ENCODE data around the gene DDX39A. TPM values are rescaled to one million over a fixed set of nuclear protein-coding genes. Genes with fewer than 3 reads are reported as not detected.
A peak's percentile ranks its signal among the peaks of the same experiment; 100 is the strongest.
"Not testable (repeated sequence)": the region's sequence is repeated elsewhere in the genome, so short reads cannot be mapped to it uniquely, and the experiment has no call there.

DDX39A gene
- total and polyA plus RNA-seq, 12 donors: 26.7 to 262 (median 46.8) TPM

- peak overlapping the region in 1 of 5 donors; percentile 67 for H3K27ac ChIP-seq
- no peaks in the 10 kb centered on the region for H3K9me3 ChIP-seq (replicated peaks in 1 of 3)
- no peaks in the 10 kb centered on the region for H3K27me3 ChIP-seq
- no peak overlapping the region for H3K4me3 ChIP-seq
- TF ChIP-seq, protein P1, sequence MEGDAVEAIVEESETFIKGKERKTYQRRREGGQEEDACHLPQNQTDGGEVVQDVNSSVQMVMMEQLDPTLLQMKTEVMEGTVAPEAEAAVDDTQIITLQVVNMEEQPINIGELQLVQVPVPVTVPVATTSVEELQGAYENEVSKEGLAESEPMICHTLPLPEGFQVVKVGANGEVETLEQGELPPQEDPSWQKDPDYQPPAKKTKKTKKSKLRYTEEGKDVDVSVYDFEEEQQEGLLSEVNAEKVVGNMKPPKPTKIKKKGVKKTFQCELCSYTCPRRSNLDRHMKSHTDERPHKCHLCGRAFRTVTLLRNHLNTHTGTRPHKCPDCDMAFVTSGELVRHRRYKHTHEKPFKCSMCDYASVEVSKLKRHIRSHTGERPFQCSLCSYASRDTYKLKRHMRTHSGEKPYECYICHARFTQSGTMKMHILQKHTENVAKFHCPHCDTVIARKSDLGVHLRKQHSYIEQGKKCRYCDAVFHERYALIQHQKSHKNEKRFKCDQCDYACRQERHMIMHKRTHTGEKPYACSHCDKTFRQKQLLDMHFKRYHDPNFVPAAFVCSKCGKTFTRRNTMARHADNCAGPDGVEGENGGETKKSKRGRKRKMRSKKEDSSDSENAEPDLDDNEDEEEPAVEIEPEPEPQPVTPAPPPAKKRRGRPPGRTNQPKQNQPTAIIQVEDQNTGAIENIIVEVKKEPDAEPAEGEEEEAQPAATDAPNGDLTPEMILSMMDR (IDR thresholded peaks at IDR 0.05): no peak
- TF ChIP-seq POLR2A (IDR thresholded peaks at IDR 0.05): no peak
- 91 to 97% (median 94%) methylated on average over 10 of the region's 10 CpGs for WGBS, 4 donors
- DNase-seq: no peak
- intact Hi-C loops (cut with DNase I): no loop called here
- no peaks in the 10 kb centered on the region for H3K36me3 ChIP-seq (replicated peaks in 1 of 2)
- peaks cover 0 to 37% of the 10 kb centered on the region in 2 donors for H3K4me1 ChIP-seq (replicated peaks in 1 of 2)
Observed at GRCh38 chr19:14367016-14367415, 52.1 kb downstream of the DDX39A start.

DNA sequence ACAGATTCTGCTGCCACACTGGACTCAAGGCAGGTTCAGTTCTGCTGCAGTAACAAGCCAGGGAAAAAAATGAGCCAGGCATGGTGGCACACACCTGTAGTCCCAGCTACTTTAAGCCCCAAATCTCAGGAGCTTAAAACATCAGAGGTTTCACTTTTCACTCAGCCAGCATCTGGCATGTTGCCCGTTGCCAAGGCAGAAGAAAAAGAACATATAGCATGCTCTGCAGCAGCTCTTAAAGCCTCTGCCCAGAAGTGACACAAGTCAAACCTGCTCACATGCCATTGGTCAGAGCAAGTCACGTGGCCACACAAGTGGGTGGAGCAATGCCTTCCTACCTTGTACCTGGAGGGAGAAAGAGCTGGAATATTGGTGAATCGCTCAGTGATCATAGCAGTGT is 52.6 kb downstream of the DDX39A start:
- H3K4me3 ChIP-seq: no peak overlapping the region
- WGBS, 4 donors: 33 to 40% (median 37%) methylated on average over 3 of the region's 3 CpGs
- intact Hi-C loops (cut with DNase I): no loop called here
- no peak overlapping the region for H3K27ac ChIP-seq
- H3K4me1 ChIP-seq (replicated peaks in 1 of 2): peaks cover 0 to 37% of the 10 kb centered on the region in 2 donors
- DNase-seq: peak in 6 of 7 donors; percentile 51 to 87 (median 66)
- H3K27me3 ChIP-seq: no peaks in the 10 kb centered on the region
- H3K36me3 ChIP-seq (replicated peaks in 1 of 2): no peaks in the 10 kb centered on the region
- TF ChIP-seq, protein P1 (IDR thresholded peaks at IDR 0.05): no peak
- no peak for TF ChIP-seq POLR2A (IDR thresholded peaks at IDR 0.05)
- H3K9me3 ChIP-seq (replicated peaks in 1 of 3): no peaks in the 10 kb centered on the region

GRCh38 chr19:14364098-14364443 is 55.1 kb downstream of the DDX39A start:
- H3K4me3 ChIP-seq; H3K9me3 ChIP-seq (replicated peaks in 1 of 3); H3K27me3 ChIP-seq; DNase-seq; intact Hi-C loops (cut with DNase I); H3K36me3 ChIP-seq (replicated peaks in 1 of 2): not testable (repeated sequence)
- Histone ChIP-seq H3K27ac (peak overlapping the region in 3 of 5 donors; percentile 7 to 87 (median 57)), H3K4me1 (replicated peaks in 1 of 2) (peaks cover 0 to 26% of the 10 kb centered on the region in 2 donors)
- WGBS, 4 donors: 54 to 71% (median 59%) methylated on average over 9 of the region's 9 CpGs

DNA sequence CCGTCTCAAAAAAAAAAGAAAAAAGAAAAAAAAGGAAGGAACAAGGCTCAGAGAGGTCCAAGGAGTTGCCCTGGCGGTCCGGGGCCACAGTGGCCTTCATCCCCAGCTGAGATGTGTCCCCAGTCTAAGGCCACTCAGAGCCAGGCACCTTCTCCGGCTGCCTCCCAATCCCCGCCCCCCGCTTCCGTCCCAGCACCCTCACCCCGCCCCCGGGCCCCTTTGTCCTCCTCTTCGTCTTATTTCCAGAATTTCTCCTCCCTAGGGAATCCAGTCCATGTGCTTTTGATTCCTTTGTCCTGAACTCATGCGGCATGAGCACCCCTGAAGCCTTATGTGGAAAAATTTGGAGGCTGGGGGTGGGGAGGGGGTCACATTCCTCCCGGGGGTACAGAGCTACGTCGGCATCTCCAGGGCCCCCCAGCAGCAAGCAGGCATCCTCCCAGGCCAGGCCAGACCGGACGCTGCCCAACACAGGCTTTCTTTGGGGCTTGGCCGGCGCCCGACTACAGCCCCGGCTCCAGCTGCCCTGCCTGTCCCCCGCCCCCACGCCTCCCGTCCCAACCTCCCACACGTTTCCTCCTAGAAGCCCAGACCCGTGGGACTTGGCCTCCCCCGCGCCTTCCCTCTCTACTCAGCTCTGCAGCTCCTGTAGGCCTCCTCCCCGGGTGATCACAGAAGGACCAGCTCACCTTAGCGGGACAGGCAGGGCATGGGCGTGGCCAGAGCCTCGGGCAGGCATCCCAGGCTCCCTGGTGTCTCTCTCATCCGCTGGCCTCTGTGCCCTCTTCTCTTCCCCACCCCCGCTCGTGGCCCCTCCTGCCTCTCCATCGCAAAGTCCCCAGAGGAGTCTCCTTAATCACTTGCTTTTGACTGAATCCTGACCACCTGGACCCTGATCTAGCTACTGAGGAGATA is 55.7 kb downstream of the DDX39A start:
- intact Hi-C loops (cut with DNase I): no loop called here
- Histone ChIP-seq H3K9me3 (replicated peaks in 1 of 3) (no peaks in the 10 kb centered on the region), H3K4me3 (peak overlapping the region in 1 of 4 donors; percentile 32), H3K36me3 (replicated peaks in 1 of 2) (no peaks in the 10 kb centered on the region), H3K27me3 (no peaks in the 10 kb centered on the region), H3K4me1 (replicated peaks in 1 of 2) (peaks cover 0 to 23% of the 10 kb centered on the region in 2 donors), H3K27ac (peak overlapping the region; percentile 7 to 87 (median 37))
- no peak for TF ChIP-seq POLR2A (IDR thresholded peaks at IDR 0.05)
- TF ChIP-seq, protein P1 (IDR thresholded peaks at IDR 0.05): no peak
- peak; percentile 45 to 81 (median 60) for DNase-seq
- 16 to 33% (median 22%) methylated on average over 27 to 35 of the region's 35 CpGs for WGBS, 4 donors

Measured in adrenal gland (tissue), 12 donors.